ENCODE results near the gene SIM1.

GRCh38 chr6:100382031-100382430 is 82.7 kb downstream of the SIM1 start:
- TF ChIP-seq, protein P1, sequence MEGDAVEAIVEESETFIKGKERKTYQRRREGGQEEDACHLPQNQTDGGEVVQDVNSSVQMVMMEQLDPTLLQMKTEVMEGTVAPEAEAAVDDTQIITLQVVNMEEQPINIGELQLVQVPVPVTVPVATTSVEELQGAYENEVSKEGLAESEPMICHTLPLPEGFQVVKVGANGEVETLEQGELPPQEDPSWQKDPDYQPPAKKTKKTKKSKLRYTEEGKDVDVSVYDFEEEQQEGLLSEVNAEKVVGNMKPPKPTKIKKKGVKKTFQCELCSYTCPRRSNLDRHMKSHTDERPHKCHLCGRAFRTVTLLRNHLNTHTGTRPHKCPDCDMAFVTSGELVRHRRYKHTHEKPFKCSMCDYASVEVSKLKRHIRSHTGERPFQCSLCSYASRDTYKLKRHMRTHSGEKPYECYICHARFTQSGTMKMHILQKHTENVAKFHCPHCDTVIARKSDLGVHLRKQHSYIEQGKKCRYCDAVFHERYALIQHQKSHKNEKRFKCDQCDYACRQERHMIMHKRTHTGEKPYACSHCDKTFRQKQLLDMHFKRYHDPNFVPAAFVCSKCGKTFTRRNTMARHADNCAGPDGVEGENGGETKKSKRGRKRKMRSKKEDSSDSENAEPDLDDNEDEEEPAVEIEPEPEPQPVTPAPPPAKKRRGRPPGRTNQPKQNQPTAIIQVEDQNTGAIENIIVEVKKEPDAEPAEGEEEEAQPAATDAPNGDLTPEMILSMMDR (IDR thresholded peaks at IDR 0.05; ENCODE audit: insufficient read depth, low read length, poor library complexity, severe bottlenecking): no peak
- no peak for TF ChIP-seq EZH2phosphoT487 (conservative IDR thresholded peaks at IDR 0.05; ENCODE audit: low read length)

Measured in SU-DHL-6 (cell line).